Stimulated activated naive CD8-positive, alpha-beta T cell treated with anti-CD3 and anti-CD28 coated beads, Interleukin-15, Interleukin-2, amounts not matched to agents 100 ng/mL and 50 ng/mL, for 24 hours (primary cell): ENCODE measurements around the gene FAM171A1.
"Not testable (repeated sequence)": the region's sequence is repeated elsewhere in the genome, so short reads cannot be mapped to it uniquely, and the experiment has no call there.

Source experiments
- H3K27ac Mint-ChIP-seq: one replicate; pipeline ENCODE4 v1.8.0; 2021; ENCODE audit warnings: mild to moderate bottlenecking, mixed read lengths
- H3K27me3 Mint-ChIP-seq: one replicate; pipeline ENCODE4 v1.8.0; 2021; ENCODE audit warnings: mixed read lengths
- H3K36me3 Mint-ChIP-seq: one replicate; pipeline ENCODE4 v1.8.0; 2021; ENCODE audit warnings: low read depth, mixed read lengths
- H3K4me1 Mint-ChIP-seq: one replicate; pipeline ENCODE4 v1.8.0; 2021; ENCODE audit warnings: low read depth, mixed read lengths
- H3K4me3 Mint-ChIP-seq: one replicate; pipeline ENCODE4 v1.8.0; 2021; ENCODE audit warnings: mild to moderate bottlenecking, mixed read lengths
- H3K9me3 Mint-ChIP-seq: one replicate; pipeline ENCODE4 v1.8.0; 2021; ENCODE audit warnings: mixed read lengths

The FAM171A1 gene

GRCh38 chr10:15269838-15270237 lies 101.3 kb downstream of the FAM171A1 start:
- H3K27ac Mint-ChIP-seq, result not testable (repeated sequence)

GRCh38 chr10:15267496-15267895 lies 103.6 kb downstream of the FAM171A1 start:
- Mint-ChIP-seq H3K9me3 (peaks cover 4% of the 10 kb centered on the region), H3K4me1 (no peaks in the 10 kb centered on the region), H3K27me3 (no peaks in the 10 kb centered on the region), H3K36me3 (no peaks in the 10 kb centered on the region), H3K4me3 (no peak overlapping the region), H3K27ac (no peak overlapping the region)

More at GRCh38 chr10:15269838-15270237, 101.3 kb downstream of the FAM171A1 start:
- not testable (repeated sequence) for H3K27me3 Mint-ChIP-seq, H3K4me1 Mint-ChIP-seq, H3K36me3 Mint-ChIP-seq, H3K4me3 Mint-ChIP-seq, H3K9me3 Mint-ChIP-seq

- peaks cover 4% of the 10 kb centered on the region for H3K9me3 Mint-ChIP-seq
- H3K27me3 Mint-ChIP-seq, result no peaks in the 10 kb centered on the region
- H3K4me1 Mint-ChIP-seq, result no peaks in the 10 kb centered on the region
- no peak overlapping the region for H3K4me3 Mint-ChIP-seq
- no peaks in the 10 kb centered on the region for H3K36me3 Mint-ChIP-seq
- H3K27ac Mint-ChIP-seq, result no peak overlapping the region
These were observed 105.0 kb downstream of the FAM171A1 start for GRCh38 chr10:15266117-15266516.

- Mint-ChIP-seq H3K4me3 (no peak overlapping the region), H3K27me3 (no peaks in the 10 kb centered on the region), H3K36me3 (no peaks in the 10 kb centered on the region), H3K27ac (no peak overlapping the region), H3K4me1 (no peaks in the 10 kb centered on the region), H3K9me3 (peaks cover 4% of the 10 kb centered on the region)
These were observed 105.5 kb downstream of the FAM171A1 start for GRCh38 chr10:15265558-15265957.

GRCh38 chr10:15265056-15265455 lies 106.0 kb downstream of the FAM171A1 start:
- no peak overlapping the region for H3K4me3 Mint-ChIP-seq
- no peaks in the 10 kb centered on the region for H3K27me3 Mint-ChIP-seq
- no peaks in the 10 kb centered on the region for H3K4me1 Mint-ChIP-seq
- H3K9me3 Mint-ChIP-seq, result peaks cover 4% of the 10 kb centered on the region
- no peak overlapping the region for H3K27ac Mint-ChIP-seq
- no peaks in the 10 kb centered on the region for H3K36me3 Mint-ChIP-seq

- Mint-ChIP-seq H3K27ac (no peak overlapping the region), H3K4me3 (no peak overlapping the region), H3K4me1 (no peaks in the 10 kb centered on the region), H3K9me3 (no peaks in the 10 kb centered on the region), H3K36me3 (no peaks in the 10 kb centered on the region), H3K27me3 (no peaks in the 10 kb centered on the region)
These were observed 107.3 kb downstream of the FAM171A1 start for GRCh38 chr10:15263657-15264323.

- H3K4me3 Mint-ChIP-seq, result no peak overlapping the region
- no peaks in the 10 kb centered on the region for H3K9me3 Mint-ChIP-seq
- H3K36me3 Mint-ChIP-seq, result no peaks in the 10 kb centered on the region
- no peaks in the 10 kb centered on the region for H3K4me1 Mint-ChIP-seq
- no peak overlapping the region for H3K27ac Mint-ChIP-seq
- no peaks in the 10 kb centered on the region for H3K27me3 Mint-ChIP-seq
These were observed 108.9 kb downstream of the FAM171A1 start for GRCh38 chr10:15262036-15262713.

GRCh38 chr10:15259136-15259535 lies 112.0 kb downstream of the FAM171A1 start:
- peaks cover 12% of the 10 kb centered on the region for H3K4me1 Mint-ChIP-seq
- H3K4me3 Mint-ChIP-seq, result no peak overlapping the region
- no peaks in the 10 kb centered on the region for H3K9me3 Mint-ChIP-seq
- no peaks in the 10 kb centered on the region for H3K27me3 Mint-ChIP-seq
- no peak overlapping the region for H3K27ac Mint-ChIP-seq
- no peaks in the 10 kb centered on the region for H3K36me3 Mint-ChIP-seq

- Mint-ChIP-seq H3K27ac (no peak overlapping the region), H3K4me1 (peaks cover 21% of the 10 kb centered on the region), H3K36me3 (no peaks in the 10 kb centered on the region), H3K27me3 (no peaks in the 10 kb centered on the region), H3K4me3 (no peak overlapping the region), H3K9me3 (no peaks in the 10 kb centered on the region)
These were observed 112.8 kb downstream of the FAM171A1 start for GRCh38 chr10:15258255-15258654.

GRCh38 chr10:15255961-15256360 lies 115.1 kb downstream of the FAM171A1 start:
- peaks cover 24% of the 10 kb centered on the region for H3K4me1 Mint-ChIP-seq
- H3K4me3 Mint-ChIP-seq, result no peak overlapping the region
- H3K36me3 Mint-ChIP-seq, result no peaks in the 10 kb centered on the region
- H3K27me3 Mint-ChIP-seq, result no peaks in the 10 kb centered on the region
- no peak overlapping the region for H3K27ac Mint-ChIP-seq
- no peaks in the 10 kb centered on the region for H3K9me3 Mint-ChIP-seq

- no peaks in the 10 kb centered on the region for H3K9me3 Mint-ChIP-seq
- H3K36me3 Mint-ChIP-seq, result no peaks in the 10 kb centered on the region
- H3K27me3 Mint-ChIP-seq, result no peaks in the 10 kb centered on the region
- peak overlapping the region; percentile 86 for H3K4me3 Mint-ChIP-seq
- peak overlapping the region; percentile 70 for H3K27ac Mint-ChIP-seq
- H3K4me1 Mint-ChIP-seq, result peaks cover 24% of the 10 kb centered on the region
These were observed 116.1 kb downstream of the FAM171A1 start for GRCh38 chr10:15254808-15255648.

- Mint-ChIP-seq H3K4me3 (peak overlapping the region; percentile 86), H3K36me3 (no peaks in the 10 kb centered on the region), H3K9me3 (no peaks in the 10 kb centered on the region), H3K4me1 (peaks cover 24% of the 10 kb centered on the region), H3K27me3 (no peaks in the 10 kb centered on the region), H3K27ac (peak overlapping the region; percentile 70)
These were observed 116.9 kb downstream of the FAM171A1 start for GRCh38 chr10:15253951-15254807.

- peaks cover 24% of the 10 kb centered on the region for H3K4me1 Mint-ChIP-seq
- H3K27me3 Mint-ChIP-seq, result no peaks in the 10 kb centered on the region
- H3K4me3 Mint-ChIP-seq, result no peak overlapping the region
- no peaks in the 10 kb centered on the region for H3K36me3 Mint-ChIP-seq
- no peak overlapping the region for H3K27ac Mint-ChIP-seq
- no peaks in the 10 kb centered on the region for H3K9me3 Mint-ChIP-seq
These were observed 118.7 kb downstream of the FAM171A1 start for GRCh38 chr10:15252396-15252795.

GRCh38 chr10:15251791-15252380 lies 119.2 kb downstream of the FAM171A1 start:
- no peak overlapping the region for H3K4me3 Mint-ChIP-seq
- H3K9me3 Mint-ChIP-seq, result no peaks in the 10 kb centered on the region
- H3K4me1 Mint-ChIP-seq, result peaks cover 24% of the 10 kb centered on the region
- H3K27ac Mint-ChIP-seq, result no peak overlapping the region
- no peaks in the 10 kb centered on the region for H3K36me3 Mint-ChIP-seq
- no peaks in the 10 kb centered on the region for H3K27me3 Mint-ChIP-seq
